Measurements from ENCODE around the gene ADCY10.
A peak's percentile ranks its signal among the peaks of the same experiment; 100 is the strongest.
"Not testable (repeated sequence)": the region's sequence is repeated elsewhere in the genome, so short reads cannot be mapped to it uniquely, and the experiment has no call there.

ADCY10 gene

GRCh38 chr1:167832693-167833092 is 81.2 kb downstream of the ADCY10 start:
- no peak overlapping the region for H3K4me3 Mint-ChIP-seq
- DNase-seq (no peak), ATAC-seq (no peak)
- no peaks in the 10 kb centered on the region for H3K9me3 Mint-ChIP-seq
- no peak overlapping the region for H3K27ac Mint-ChIP-seq
- H3K36me3 Mint-ChIP-seq (ENCODE audit: low read depth) = no peaks in the 10 kb centered on the region
- peaks cover 3% of the 10 kb centered on the region for H3K4me1 Mint-ChIP-seq
- H3K27me3 Mint-ChIP-seq = peaks cover 2% of the 10 kb centered on the region

DNA sequence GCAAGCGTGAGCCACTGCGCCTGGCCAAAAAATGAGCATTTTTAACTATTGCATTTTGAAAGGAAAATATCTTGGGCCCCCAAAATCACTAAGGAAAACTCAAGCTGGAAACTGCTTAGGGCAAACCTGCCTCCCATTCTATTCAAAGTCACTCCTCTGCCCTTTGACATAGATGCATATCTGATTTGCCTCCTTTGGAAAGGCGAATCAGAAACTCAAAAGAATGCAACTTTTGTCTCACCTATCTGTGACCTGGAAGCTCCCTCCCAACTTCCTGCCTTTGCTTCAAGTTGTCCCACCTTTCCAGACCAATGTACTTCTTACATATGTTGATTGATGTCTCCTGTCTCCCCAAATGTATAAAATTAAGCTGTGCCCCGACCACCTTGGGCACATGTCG is 83.3 kb downstream of the ADCY10 start:
- H3K27me3 Mint-ChIP-seq; H3K4me3 Mint-ChIP-seq; H3K4me1 Mint-ChIP-seq; DNase-seq; ATAC-seq; H3K9me3 Mint-ChIP-seq; H3K27ac Mint-ChIP-seq; H3K36me3 Mint-ChIP-seq (ENCODE audit: low read depth): not testable (repeated sequence)

DNA sequence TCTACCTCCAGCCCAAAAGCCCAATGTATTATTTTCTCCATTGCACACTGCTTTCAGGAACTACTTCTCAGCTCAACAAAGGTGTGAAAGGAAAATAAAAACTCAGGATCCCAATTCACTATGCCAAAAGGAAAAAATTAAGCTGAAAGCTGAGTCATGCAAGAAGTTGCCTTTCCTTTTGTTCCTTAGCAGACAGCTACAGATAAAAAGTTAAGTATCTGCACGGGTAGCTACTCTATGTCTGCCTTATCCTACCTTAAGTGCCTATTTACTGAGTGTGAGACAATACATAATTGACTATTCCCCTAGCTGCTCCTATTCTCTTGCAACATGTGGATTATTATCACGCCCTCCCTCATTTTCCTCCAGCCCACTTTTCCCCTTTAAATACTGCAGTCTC is 84.1 kb downstream of the ADCY10 start:
- Mint-ChIP-seq H3K4me1 (no peaks in the 10 kb centered on the region), H3K27ac (no peak overlapping the region), H3K4me3 (no peak overlapping the region), H3K27me3 (peaks cover 2% of the 10 kb centered on the region), H3K36me3 (ENCODE audit: low read depth) (no peaks in the 10 kb centered on the region), H3K9me3 (no peaks in the 10 kb centered on the region)
- ATAC-seq = no peak
- DNase-seq = no peak

DNA sequence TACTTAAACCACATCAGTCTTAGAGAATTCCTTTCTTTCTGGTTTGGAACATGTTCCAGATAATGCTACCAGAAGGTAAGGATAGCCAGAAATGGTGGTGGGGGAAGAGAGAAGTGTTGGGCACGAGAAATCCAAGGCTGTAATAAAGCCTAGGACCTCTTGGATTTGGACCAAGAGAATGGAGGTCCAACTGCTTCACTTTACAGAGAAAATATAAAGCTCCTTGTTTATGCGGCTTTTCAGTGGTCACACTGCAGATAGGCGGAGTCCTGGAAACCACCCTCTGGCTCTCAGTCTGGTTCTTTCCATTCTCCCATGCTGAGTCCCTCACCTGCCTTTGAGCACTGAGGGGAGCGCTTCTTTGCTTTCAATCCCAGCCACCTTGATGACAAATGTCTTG is 87.8 kb downstream of the ADCY10 start:
- Mint-ChIP-seq H3K27ac (no peak overlapping the region), H3K4me3 (no peak overlapping the region), H3K36me3 (ENCODE audit: low read depth) (no peaks in the 10 kb centered on the region), H3K4me1 (no peaks in the 10 kb centered on the region), H3K9me3 (no peaks in the 10 kb centered on the region), H3K27me3 (peaks cover 5% of the 10 kb centered on the region)
- DNase-seq (no peak), ATAC-seq (no peak)

- Mint-ChIP-seq H3K9me3 (no peaks in the 10 kb centered on the region), H3K4me3 (no peak overlapping the region), H3K27ac (no peak overlapping the region), H3K27me3 (peaks cover 7% of the 10 kb centered on the region), H3K4me1 (no peaks in the 10 kb centered on the region), H3K36me3 (ENCODE audit: low read depth) (no peaks in the 10 kb centered on the region)
- DNase-seq (no peak), ATAC-seq (no peak)
Observed at GRCh38 chr1:167825419-167826079, 88.4 kb downstream of the ADCY10 start.

DNA sequence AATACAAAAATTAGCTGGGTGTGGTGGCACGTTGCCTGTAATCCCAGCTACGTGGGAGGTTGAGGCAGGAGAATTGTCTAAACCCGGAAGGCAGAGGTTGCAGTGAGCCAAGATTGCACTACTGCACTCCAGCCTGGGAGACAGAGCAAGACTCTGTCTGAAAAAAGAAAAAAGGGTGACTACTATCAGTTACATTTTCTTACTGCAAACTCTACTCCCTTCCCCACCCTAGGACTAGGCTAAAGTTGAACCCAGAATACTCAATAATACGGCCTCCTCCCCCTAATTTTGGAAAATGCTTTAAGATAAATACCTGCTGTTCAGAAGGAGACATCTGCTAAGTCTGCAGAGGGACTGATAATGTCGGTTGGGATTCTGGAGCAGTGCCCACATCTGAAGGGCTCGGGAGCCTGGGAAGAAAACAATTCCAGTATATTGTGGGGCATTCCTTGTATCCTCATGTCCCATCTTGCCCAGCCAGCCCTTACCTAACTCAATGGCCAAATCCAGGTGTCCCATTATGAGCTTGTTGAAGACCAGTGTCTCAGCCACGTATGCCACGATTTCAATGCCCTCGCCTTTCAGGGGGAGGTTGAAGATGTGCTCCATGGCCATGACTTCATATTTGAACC is 89.7 kb downstream of the ADCY10 start:
- H3K9me3 Mint-ChIP-seq = no peaks in the 10 kb centered on the region
- H3K4me3 Mint-ChIP-seq = no peak overlapping the region
- ATAC-seq (no peak), DNase-seq (no peak)
- peaks cover 11% of the 10 kb centered on the region for H3K27me3 Mint-ChIP-seq
- no peak overlapping the region for H3K27ac Mint-ChIP-seq
- peaks cover 7% of the 10 kb centered on the region for H3K4me1 Mint-ChIP-seq
- H3K36me3 Mint-ChIP-seq (ENCODE audit: low read depth) = peaks cover 2% of the 10 kb centered on the region

- Mint-ChIP-seq H3K4me1 (peaks cover 7% of the 10 kb centered on the region), H3K36me3 (ENCODE audit: low read depth) (peaks cover 2% of the 10 kb centered on the region), H3K27ac (no peak overlapping the region), H3K27me3 (peaks cover 11% of the 10 kb centered on the region), H3K9me3 (no peaks in the 10 kb centered on the region), H3K4me3 (no peak overlapping the region)
- DNase-seq (no peak), ATAC-seq (no peak)
Observed at GRCh38 chr1:167821969-167822685, 91.8 kb downstream of the ADCY10 start.

GRCh38 chr1:167821356-167821685 is 92.6 kb downstream of the ADCY10 start:
- H3K27me3 Mint-ChIP-seq = peaks cover 11% of the 10 kb centered on the region
- ATAC-seq = no peak
- no peaks in the 10 kb centered on the region for H3K9me3 Mint-ChIP-seq
- peaks cover 2% of the 10 kb centered on the region for H3K36me3 Mint-ChIP-seq (ENCODE audit: low read depth)
- H3K4me1 Mint-ChIP-seq = peaks cover 7% of the 10 kb centered on the region
- DNase-seq = no peak
- no peak overlapping the region for H3K27ac Mint-ChIP-seq
- H3K4me3 Mint-ChIP-seq = no peak overlapping the region

GRCh38 chr1:167820684-167821355 is 93.1 kb downstream of the ADCY10 start:
- Mint-ChIP-seq H3K36me3 (ENCODE audit: low read depth) (peaks cover 4% of the 10 kb centered on the region), H3K9me3 (peaks cover 3% of the 10 kb centered on the region), H3K4me1 (peaks cover 7% of the 10 kb centered on the region), H3K27me3 (peaks cover 11% of the 10 kb centered on the region), H3K27ac (no peak overlapping the region), H3K4me3 (no peak overlapping the region)
- no peak for DNase-seq
- no peak for ATAC-seq

- DNase-seq (peak; percentile 37), ATAC-seq (peak; percentile 65)
- H3K27ac Mint-ChIP-seq = peak overlapping the region; percentile 63
- peaks cover 5% of the 10 kb centered on the region for H3K36me3 Mint-ChIP-seq (ENCODE audit: low read depth)
- peaks cover 7% of the 10 kb centered on the region for H3K4me1 Mint-ChIP-seq
- H3K9me3 Mint-ChIP-seq = peaks cover 10% of the 10 kb centered on the region
- H3K4me3 Mint-ChIP-seq = peak overlapping the region; percentile 72
- peaks cover 11% of the 10 kb centered on the region for H3K27me3 Mint-ChIP-seq
Observed at GRCh38 chr1:167819849-167820683, 93.9 kb downstream of the ADCY10 start.

DNA sequence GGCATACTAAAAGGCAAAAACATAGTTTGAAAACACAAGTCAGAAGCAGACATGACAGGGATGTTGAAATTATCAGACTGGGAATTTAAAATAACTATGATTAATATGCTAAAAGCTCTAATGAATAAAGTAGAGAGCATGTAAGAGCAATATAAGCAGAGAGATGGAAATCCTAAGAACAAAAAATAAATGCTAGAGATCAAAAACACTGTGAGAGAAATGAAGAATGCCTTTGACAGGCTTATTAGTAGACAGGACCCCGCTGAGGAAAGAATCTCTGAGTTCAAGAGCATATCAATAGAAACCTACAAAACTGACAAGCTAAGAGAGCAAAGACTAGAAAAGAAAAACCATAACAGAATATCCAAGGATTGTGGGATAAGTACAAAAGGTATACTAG is 98.3 kb downstream of the ADCY10 start:
- DNase-seq (no peak), ATAC-seq (no peak)
- Mint-ChIP-seq H3K27me3 (peaks cover 6% of the 10 kb centered on the region), H3K9me3 (peaks cover 31% of the 10 kb centered on the region), H3K36me3 (ENCODE audit: low read depth) (peaks cover 11% of the 10 kb centered on the region), H3K27ac (no peak overlapping the region), H3K4me1 (peaks cover 7% of the 10 kb centered on the region), H3K4me3 (no peak overlapping the region)

DNA sequence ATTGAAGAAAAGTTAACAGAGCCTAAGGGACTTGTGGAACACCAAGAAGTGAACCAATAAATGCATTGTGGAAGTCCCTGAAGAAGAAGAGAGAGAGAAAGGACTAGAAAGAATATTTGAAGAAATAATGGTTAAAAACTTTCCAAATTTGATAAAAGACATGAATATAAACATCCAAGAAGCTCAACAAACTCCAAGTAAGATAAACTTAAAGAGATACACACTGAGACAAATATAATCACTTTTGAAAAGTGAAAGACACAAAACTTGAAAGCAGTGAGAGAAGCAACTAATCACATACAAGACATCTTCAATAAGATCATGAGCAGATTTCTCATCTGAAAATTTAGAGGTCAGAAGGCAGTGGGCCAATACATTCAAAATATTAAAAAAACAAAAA is 101.0 kb downstream of the ADCY10 start:
- no peak overlapping the region for H3K4me3 Mint-ChIP-seq
- peaks cover 2% of the 10 kb centered on the region for H3K27me3 Mint-ChIP-seq
- no peak overlapping the region for H3K27ac Mint-ChIP-seq
- ATAC-seq = no peak
- H3K9me3 Mint-ChIP-seq = peaks cover 31% of the 10 kb centered on the region
- peaks cover 8% of the 10 kb centered on the region for H3K36me3 Mint-ChIP-seq (ENCODE audit: low read depth)
- H3K4me1 Mint-ChIP-seq = no peaks in the 10 kb centered on the region
- no peak for DNase-seq

GRCh38 chr1:167808690-167809089 is 105.2 kb downstream of the ADCY10 start:
- Mint-ChIP-seq H3K36me3 (ENCODE audit: low read depth) (peaks cover 2% of the 10 kb centered on the region), H3K27ac (no peak overlapping the region), H3K4me1 (peaks cover 20% of the 10 kb centered on the region), H3K27me3 (peaks cover 2% of the 10 kb centered on the region), H3K4me3 (no peak overlapping the region), H3K9me3 (peaks cover 16% of the 10 kb centered on the region)
- ATAC-seq (no peak), DNase-seq (no peak)

DNA sequence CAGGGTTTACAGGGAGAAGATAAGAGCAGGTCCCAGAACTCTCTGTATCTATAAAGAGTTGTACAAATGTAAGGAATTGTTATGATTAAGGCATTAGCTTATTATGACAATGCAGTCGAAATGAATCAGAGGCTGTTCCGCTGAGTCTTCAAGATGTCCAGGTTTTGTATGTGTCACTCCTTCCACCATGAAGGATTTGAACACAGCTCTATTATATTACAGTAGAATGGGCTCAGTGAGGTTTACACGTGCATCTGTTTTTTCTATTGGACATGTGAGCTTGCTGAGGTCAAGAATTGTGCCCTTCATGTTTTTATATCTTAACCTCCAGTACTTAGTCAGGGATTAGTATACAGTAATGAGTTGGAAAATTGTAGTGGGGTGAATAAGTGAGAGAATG is 105.8 kb downstream of the ADCY10 start:
- ATAC-seq = no peak
- H3K9me3 Mint-ChIP-seq = peaks cover 11% of the 10 kb centered on the region
- H3K36me3 Mint-ChIP-seq (ENCODE audit: low read depth) = peaks cover 2% of the 10 kb centered on the region

More for the DNA sequence above, 105.8 kb downstream of the ADCY10 start:
- H3K4me1 Mint-ChIP-seq = peaks cover 25% of the 10 kb centered on the region
- H3K4me3 Mint-ChIP-seq = no peak overlapping the region
- H3K27ac Mint-ChIP-seq = no peak overlapping the region
- no peak for DNase-seq
- peaks cover 2% of the 10 kb centered on the region for H3K27me3 Mint-ChIP-seq
